SU-DHL-6 (cell line): Measurements from ENCODE around the gene LIPK.

Experiments used
- H2AFZ ChIP-seq: fragments of 200-600 bp; sonication (generic); 2 replicates; pipeline ENCODE4 v1.6.1; 2014; ENCODE audit warnings: low read depth, mild to moderate bottlenecking, moderate library complexity, mixed read lengths, antibody characterized with exemption, low read length; ENCODE audit not compliant: severe bottlenecking
- H3F3A ChIP-seq: fragments of 200-600 bp; shearing (Covaris generic); 2 replicates; pipeline ENCODE4 v1.6.0; 2016; ENCODE audit warnings: antibody characterized with exemption, mild to moderate bottlenecking; ENCODE audit not compliant: insufficient read depth
- H3K27ac ChIP-seq: fragments of 200-600 bp; sonication (generic); 2 replicates; pipeline ENCODE4 v1.5.1; 2016; ENCODE audit warnings: low read depth, mild to moderate bottlenecking, low read length, moderate library complexity, mixed read lengths
- H3K27me3 ChIP-seq: fragments of 200-600 bp; sonication (generic), shearing (Covaris generic); 2 replicates; pipeline ENCODE4 v1.6.0; 2014; ENCODE audit warnings: mild to moderate bottlenecking, low read length
- H3K36me3 ChIP-seq: fragments of 200-600 bp; sonication (generic); 2 replicates; pipeline ENCODE4 v1.6.1; 2014; ENCODE audit warnings: mild to moderate bottlenecking, low read length, mixed read lengths
- H3K4me2 ChIP-seq: fragments of 300-600, 200-600 bp; shearing (Covaris generic), sonication (generic); 2 replicates; pipeline ENCODE4 v1.6.0; 2014; ENCODE audit warnings: low read length, low read depth, mild to moderate bottlenecking; ENCODE audit not compliant: poor library complexity, severe bottlenecking
- H3K4me3 ChIP-seq: fragments of 200-600 bp; sonication (generic); 2 replicates; pipeline ENCODE4 v1.5.1; 2014; ENCODE audit warnings: antibody characterized with exemption, low read length, mild to moderate bottlenecking, mixed read lengths; ENCODE audit not compliant: insufficient read depth, poor library complexity, severe bottlenecking
- H3K79me2 ChIP-seq: fragments of 200-600 bp; sonication (generic); 2 replicates; pipeline ENCODE4 v1.6.1; 2014; ENCODE audit warnings: mild to moderate bottlenecking, low read length, moderate library complexity; ENCODE audit not compliant: insufficient read depth
- H3K9ac ChIP-seq: fragments of 200-600 bp; sonication (generic); 2 replicates; pipeline ENCODE4 v1.7.0; 2014; ENCODE audit warnings: mild to moderate bottlenecking, low read length
- H3K9me2 ChIP-seq: fragments of 200-600 bp; sonication (generic); replicated peaks from 2 replicates; pipeline ENCODE4 v1.6.1; 2014; ENCODE audit warnings: low read length; ENCODE audit not compliant: insufficient read depth
- H3K9me3 ChIP-seq: fragments of 200-600 bp; sonication (generic); 2 replicates; pipeline ENCODE4 v1.6.1; 2014; ENCODE audit warnings: low read length, mixed read lengths; ENCODE audit not compliant: insufficient read depth
- H4K20me1 ChIP-seq: fragments of 200-600 bp; sonication (generic); 2 replicates; pipeline ENCODE4 v1.6.1; 2014; ENCODE audit warnings: low read depth, mild to moderate bottlenecking, antibody characterized with exemption, low read length, moderate library complexity, mixed read lengths
- CTCF ChIP-seq: fragments of 200-600 bp; sonication (generic); IDR thresholded peaks from one replicate; pipeline ENCODE4 v1.5.1; 2017; ENCODE audit warnings: antibody characterized with exemption, mild to moderate bottlenecking, low read length, moderate library complexity; ENCODE audit not compliant: insufficient read depth, poor library complexity, severe bottlenecking
- EZH2phosphoT487 ChIP-seq: fragments of 200-600 bp; sonication (generic), shearing (Covaris generic); conservative IDR thresholded peaks from 2 replicates; pipeline ENCODE4 v1.6.1; 2018; ENCODE audit warnings: mild to moderate bottlenecking, antibody characterized with exemption, low read length, moderate library complexity, mixed read lengths

Gene LIPK

DNA sequence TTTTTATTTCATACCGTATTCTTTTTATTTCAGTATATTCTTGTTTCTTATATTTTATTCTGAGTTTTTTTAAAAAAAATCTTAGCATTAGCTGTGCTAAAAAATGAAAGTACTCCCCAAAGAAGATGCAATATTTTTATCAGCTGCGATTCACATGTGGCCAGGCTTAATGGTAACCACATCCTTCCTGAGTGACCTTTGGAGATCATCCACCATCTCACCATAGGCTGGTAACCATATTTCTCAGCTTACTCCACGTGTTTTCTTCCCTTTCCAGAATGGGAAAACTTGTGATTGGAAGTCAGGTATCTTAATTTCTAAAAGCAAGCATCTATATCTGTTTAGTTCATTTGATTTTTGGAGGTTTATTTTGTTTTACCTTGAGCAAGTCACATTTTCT is 77.7 kb downstream of the LIPK start:
- H3K4me3 ChIP-seq, result no peak overlapping the region
- H3K27ac ChIP-seq, result no peak overlapping the region
- no peaks in the 10 kb centered on the region for H4K20me1 ChIP-seq
- TF ChIP-seq EZH2phosphoT487 (no peak), CTCF (no peak)
- H3K9me2 ChIP-seq, result no peaks in the 10 kb centered on the region
- no peaks in the 10 kb centered on the region for H3K9me3 ChIP-seq
- no peaks in the 10 kb centered on the region for H3K36me3 ChIP-seq
- H3F3A ChIP-seq, result no peaks in the 10 kb centered on the region
- H3K27me3 ChIP-seq, result no peaks in the 10 kb centered on the region
- H3K9ac ChIP-seq, result no peak overlapping the region
- H2AFZ ChIP-seq, result no peak overlapping the region
- no peaks in the 10 kb centered on the region for H3K79me2 ChIP-seq
- H3K4me2 ChIP-seq, result no peak overlapping the region

DNA sequence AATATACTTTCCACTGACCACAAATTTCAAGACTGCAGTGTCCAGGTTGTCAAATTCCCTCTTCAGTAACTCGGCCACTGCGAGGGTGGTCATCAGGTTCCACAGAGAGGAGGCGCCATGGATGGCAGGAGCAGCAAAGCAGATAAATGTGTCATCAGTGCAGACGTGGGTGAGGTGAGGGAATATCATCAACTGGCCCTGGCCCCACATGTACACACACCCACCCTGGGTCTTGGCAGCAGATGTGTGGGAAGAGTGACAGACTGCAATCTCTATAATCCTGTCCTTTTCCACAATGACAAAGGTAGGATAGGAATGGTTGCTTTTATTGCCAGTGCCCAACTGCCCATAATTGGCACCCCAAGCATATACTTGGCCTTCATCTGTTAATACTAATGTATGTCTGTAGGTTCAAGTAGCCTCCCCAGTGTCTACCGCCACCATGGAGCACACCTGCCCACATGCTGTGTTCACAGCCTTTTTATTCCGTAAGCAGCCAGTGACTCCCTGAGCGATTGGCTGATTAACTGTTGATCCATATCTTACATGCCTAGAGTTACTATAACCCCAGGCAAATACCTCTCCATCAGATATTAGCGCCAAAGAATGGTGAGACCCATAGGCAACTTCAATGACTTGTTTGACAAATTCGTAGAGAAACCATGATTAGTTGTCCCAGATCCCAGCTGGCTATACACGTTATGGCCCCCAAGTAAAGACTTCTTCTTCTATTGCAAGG is 80.2 kb downstream of the LIPK start:
- Histone ChIP-seq H3K36me3 (no peaks in the 10 kb centered on the region), H3F3A (no peaks in the 10 kb centered on the region), H3K9ac (no peak overlapping the region), H3K27me3 (no peaks in the 10 kb centered on the region), H3K79me2 (no peaks in the 10 kb centered on the region), H3K4me3 (no peak overlapping the region), H3K27ac (no peak overlapping the region), H3K9me3 (no peaks in the 10 kb centered on the region), H2AFZ (no peak overlapping the region), H4K20me1 (no peaks in the 10 kb centered on the region), H3K4me2 (no peak overlapping the region), H3K9me2 (no peaks in the 10 kb centered on the region)
- TF ChIP-seq CTCF, result no peak
- no peak for TF ChIP-seq EZH2phosphoT487

GRCh38 chr10:88787463-88787862 is 81.4 kb downstream of the LIPK start:
- Histone ChIP-seq H3K9me2 (no peaks in the 10 kb centered on the region), H3K27ac (no peak overlapping the region), H3K27me3 (no peaks in the 10 kb centered on the region), H3K9me3 (no peaks in the 10 kb centered on the region), H3K4me2 (no peak overlapping the region), H2AFZ (no peak overlapping the region), H4K20me1 (no peaks in the 10 kb centered on the region), H3K4me3 (no peak overlapping the region), H3K36me3 (no peaks in the 10 kb centered on the region), H3K9ac (no peak overlapping the region), H3F3A (no peaks in the 10 kb centered on the region), H3K79me2 (no peaks in the 10 kb centered on the region)
- no peak for TF ChIP-seq CTCF
- no peak for TF ChIP-seq EZH2phosphoT487
